Stimulated activated CD4-positive, alpha-beta T cell treated with anti-CD3 and anti-CD28 coated beads, TNF-alpha, amount 100 ng/mL, for 1 hour (primary cell): Measurements from ENCODE around the gene EFHC2.

Experiments
- DNase-seq, 3 donors: peaks; one replicate each; pipeline ENCODE4 v3.0.0-alpha.2; 2020; ENCODE audit warnings: low read depth in 3 of 3, low spot score in 1 of 3

The EFHC2 gene

DNA sequence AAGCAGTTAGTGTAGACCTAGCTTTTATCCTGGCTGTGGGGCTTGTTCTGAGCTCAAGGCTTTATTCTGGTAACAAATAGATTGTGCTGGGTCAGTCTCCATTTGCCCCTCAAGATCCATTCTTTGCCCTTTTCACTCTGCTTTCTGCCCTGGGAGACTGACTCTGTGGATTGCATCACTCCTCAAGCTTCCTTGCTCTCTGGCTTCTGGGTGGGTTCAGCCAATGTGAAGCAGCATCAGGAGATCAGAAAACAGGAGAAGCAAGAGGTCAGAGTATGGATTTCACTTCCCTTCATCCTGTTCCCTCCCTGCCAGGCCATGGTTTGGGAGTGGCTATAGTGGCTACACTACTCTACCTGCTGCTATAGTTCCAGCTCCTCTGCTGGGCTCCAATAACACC is 186.2 kb downstream of the EFHC2 start:
- DNase-seq, result no peak

DNA sequence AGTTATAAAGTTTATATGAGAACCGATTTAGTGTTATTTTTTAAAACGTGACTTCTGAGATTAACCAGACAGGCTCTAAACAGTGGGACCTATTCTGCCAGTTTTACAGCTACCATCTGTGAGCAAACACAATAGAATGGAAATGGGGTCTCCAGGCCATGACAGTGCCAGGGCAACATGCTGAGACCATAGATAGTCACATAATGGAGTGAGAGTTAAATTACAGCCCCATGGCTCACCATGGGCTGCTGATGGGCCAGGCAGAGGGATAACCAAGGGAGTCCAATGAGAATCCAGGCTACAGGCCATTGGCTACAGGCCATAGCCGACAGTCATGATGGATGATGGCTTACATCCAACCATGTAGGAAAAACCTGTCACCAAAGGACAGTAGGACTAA is 186.7 kb downstream of the EFHC2 start:
- DNase-seq, result no peak

DNA sequence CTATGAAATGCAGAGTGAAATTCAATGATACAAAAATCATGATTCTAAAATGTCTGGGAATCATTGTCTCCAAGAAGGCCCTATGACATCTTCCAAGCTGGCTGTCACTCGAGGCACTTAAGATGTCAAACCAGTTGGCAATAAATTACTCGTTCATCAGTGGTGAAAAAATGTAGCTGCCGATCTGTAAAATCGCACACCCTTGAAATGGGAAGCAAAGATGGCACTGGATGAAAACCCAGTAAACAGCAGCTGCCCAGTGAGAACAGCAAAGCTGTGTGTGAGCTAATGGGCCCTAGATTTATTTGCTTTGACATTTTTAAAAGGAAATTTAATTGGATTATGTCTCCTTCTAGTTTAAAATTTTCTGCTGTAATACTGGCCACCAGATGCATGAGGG is 188.3 kb downstream of the EFHC2 start:
- no peak for DNase-seq

DNA sequence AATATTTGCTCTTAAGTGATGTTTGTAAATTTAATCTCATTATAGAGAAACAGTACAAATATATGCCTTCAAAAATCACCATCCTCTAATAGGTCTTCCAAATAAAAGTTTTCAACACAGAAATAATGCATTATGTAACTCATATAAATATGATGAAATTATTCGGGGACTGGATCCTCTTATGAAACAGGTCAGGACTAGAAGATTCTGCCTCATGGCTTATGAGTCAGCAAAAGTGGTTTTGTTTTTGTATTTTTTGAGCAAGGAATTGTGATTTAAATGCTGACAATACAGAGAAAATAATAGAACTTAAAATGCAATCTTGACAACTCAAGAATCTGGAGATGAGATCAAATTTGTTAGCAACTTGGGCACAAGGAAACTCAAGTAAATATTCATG is 190.6 kb downstream of the EFHC2 start:
- DNase-seq, result no peak

DNA sequence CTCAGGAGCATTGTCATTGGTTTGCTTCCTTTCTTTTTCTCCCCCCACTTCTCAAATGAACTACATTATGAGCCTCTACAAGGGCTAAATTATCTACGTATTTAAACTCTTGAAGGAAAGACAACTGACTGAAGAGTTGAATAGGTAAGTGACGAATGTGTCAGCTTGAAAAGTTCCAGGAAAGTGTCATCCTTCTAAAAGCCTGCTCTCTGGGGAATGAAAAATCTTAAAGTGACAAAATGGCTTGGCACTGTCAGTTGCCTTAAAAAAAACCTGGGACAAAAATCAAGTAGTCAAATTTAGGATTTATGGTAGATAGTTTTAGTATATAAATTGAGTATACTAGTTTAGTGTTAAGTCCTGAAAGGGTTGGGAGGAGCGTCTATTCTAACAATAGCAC is 196.3 kb downstream of the EFHC2 start:
- no peak for DNase-seq

DNA sequence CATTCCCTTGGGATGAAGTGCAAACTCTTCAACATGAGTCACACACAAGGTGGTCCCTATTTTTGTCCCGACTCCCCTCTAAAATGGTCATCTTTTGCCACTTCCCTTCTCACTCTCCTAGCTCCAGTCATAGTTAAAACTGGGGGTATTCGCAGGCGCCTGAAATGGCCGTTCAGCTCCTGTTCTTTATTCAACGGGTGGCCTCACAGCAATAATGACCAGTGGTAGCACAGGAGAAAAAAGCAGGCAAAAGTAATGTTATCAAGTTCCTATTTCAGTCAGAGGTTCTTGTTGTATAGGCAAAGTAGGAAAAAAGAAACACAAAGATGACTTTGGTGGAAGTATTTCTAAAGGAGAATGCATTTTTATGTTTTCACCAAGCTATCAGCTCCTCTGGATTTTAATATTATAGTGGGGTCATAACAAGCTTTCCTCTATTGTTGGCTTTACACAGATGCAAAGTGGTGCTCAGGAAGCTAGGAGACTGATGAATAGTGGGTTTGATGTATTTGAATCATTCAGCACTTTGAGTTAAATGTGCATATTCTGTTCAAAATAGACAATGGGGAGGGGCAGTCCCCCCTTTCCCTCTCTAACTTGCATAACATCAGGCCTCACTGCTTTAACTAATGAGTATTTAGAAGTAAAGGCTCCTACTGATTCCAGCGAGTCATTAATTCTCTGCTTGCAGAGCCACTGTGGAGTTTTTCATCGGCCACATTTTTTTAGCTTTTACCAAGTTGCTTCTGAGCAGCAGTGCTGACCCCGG is 199.1 kb downstream of the EFHC2 start:
- no peak for DNase-seq

DNA sequence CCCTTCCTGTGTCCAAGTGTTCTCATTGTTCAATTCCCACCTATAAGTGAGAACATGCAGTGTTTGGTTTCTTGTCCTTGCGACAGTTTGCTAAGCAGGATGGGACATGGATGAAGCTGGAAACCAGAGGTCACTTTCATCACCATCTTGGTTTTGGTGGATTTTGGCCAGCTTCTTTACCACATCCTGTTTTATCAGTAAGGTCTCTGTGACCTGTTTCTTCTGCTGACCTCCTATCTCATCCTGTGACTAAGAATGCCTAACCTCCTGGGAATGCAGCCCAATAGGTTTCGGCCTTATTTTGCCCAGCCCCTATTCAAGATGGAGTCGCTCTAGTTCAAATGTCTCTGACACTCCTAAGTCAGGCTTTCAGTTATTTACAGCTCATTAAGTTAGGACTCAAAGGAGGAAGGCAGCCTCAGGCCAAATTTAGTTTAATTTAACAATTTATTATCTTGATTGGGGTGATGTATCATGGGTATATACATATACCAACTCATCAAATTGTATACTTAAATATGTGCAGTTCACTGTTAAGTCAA is 200.3 kb downstream of the EFHC2 start:
- DNase-seq, result no peak

DNA sequence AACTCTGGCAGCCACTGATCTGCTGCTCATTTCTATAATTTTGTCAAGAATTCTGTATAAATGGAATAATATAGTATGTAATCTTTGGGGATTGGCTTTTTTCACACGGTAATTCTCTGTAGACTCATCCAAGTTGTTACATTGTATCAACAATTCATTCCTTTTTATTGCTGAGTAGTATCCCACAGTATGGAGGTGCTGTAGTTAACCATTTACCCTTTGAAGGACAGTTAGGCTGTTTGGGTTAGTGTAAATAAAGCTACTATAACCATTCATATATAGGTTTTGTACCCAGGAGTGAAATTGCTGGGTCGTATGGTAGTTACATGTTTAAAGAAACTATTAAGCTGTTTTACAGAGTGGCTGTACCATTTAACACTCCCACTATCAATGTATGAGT is 213.3 kb downstream of the EFHC2 start:
- DNase-seq, result no peak

DNA sequence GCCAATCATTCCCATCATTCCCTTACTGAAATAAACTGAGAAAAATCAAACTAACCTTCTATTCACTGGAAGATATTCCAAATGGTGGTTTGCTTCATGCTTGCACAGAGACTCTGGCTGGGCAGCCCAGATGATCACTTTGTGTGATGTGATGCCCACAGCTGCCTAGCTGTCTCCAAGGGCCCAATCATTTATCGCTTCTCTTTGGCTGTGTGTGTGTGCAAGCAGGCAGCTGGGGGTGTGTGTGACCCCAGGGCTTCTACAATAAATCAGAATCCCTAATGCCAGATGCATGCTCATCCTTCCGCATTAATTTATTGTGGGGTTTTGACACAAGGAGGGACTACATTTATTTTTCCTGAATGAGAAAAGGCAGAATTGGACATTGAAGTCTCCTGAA is 230.1 kb downstream of the EFHC2 start:
- no peak for DNase-seq

DNA sequence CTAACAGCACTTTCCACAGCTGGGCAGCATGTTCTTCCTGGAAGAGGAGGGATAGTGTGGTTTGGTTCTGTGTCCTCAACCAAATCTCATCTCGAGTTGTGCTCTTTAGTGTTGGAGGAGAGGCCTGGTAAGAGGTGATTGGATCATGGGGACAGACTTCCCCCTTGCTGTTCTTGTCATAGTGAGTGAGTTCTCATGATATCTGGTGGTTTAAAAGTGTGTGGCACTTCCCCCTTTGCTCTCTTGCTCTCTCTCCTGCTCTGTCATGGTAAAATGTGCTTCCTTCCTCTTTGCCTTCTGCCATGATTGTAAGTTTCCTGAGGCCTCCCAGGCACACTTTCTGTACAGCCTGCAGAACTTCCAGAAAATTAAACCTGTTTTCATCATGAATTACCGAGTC is 236.6 kb downstream of the EFHC2 start:
- DNase-seq, result no peak

DNA sequence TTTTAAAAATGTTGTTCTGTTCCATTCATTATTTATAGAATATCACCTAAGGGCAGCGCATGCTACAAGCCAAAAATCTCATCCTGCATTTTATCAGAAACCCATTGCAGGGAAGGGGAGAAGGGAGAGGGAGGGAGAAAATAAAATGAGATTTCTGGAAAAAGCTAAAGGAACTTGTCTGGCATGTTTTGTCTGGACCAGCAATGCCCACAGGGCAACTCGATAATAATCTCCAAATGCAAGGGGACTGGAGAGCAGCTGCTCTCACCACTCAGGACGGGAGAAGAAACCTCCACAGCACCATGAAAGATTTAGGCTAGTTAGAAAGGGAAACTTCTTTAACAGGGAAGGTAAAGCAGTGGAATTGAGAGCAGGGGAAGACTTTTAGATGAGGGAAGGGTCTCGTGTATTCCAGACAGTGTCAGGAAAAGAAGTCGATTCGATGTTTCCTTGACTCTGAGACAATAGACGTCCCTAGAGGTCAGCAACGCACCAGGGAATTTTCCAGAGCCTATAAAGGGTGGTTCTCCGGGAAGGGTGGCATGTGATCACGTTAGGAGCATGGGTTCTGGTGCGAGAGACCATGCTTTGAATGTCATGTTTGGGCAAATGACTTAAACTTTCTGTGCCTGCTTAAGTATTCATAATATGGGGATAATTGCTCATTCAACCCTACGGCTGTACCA is 238.1 kb downstream of the EFHC2 start:
- no peak for DNase-seq

DNA sequence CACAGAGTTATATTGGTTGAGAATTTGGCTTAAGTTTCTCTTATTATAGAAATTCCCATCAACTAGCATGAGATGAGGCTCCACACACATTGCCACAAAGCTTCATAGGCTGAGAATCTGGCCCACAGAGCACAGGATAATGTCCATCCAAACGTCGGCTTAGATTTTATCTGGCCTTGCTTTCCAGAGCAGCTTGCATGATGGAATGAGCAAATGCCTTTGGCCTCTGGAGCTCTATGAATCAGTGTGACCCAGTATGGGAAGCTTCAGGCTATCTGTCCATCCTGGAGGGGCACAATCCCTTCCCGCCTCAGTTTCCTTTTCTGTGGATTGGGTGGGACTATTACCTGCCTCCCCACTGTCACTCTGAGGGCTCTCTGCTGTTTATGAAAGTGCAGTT is 238.8 kb downstream of the EFHC2 start:
- DNase-seq, result no peak

DNA sequence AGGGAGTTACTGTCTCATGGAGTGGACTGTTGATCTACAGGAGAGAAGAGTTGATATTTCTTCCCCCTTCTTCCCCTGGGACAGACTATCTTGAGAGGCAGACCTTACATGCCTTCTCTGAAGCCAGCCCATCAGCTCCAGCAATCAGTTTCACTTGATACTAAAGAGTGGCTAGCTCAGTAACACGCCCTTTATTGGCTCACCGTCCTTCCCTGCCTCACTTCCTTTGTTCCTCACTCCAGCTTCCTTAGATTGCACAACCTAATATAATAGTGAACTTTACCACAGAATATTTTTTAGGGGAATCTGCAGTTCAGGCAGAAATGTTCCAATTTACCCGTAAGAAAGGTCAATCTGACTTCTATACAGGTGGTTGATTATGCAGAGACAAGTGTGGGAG is 242.2 kb downstream of the EFHC2 start:
- DNase-seq, result no peak

DNA sequence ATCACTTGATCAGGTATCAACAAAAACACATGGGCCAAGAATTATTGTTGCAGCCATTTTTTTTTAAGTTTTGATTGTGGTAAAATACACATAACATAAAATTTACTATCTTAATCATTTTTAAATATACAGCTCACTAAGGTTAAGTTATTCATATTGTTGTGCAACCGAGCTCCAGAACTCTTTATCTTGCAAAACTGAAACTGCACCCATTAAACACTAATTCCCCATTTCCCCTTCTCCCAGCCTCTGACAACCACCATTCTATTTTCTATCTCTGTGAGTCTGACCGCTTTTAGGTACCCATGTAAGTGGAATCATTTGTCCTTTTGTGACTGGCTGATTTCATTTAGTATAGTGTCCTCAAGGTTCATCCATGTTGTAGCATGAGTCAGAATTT is 244.1 kb downstream of the EFHC2 start:
- no peak for DNase-seq
